H1 (cell line): ENCODE results near the gene TGM5. TPM values are rescaled to one million over a fixed set of nuclear protein-coding genes. Genes with fewer than 3 reads are reported as not detected.
A peak's percentile ranks its signal among the peaks of the same experiment; 100 is the strongest.

Experiments used
- CTCF ChIA-PET: fragments of 300-600 bp; sonication (Branson Sonifier 250); formaldehyde crosslinking; loops from one replicate; lab custom pipeline; 2021; ENCODE audit not compliant: partially characterized antibody; lab: Charles Lee
- POLR2A ChIA-PET: fragments of 300-600 bp; sonication (Branson Sonifier 250); formaldehyde crosslinking; loops from one replicate; lab custom pipeline; 2021; ENCODE audit warnings: inconsistent platforms; ENCODE audit not compliant: partially characterized antibody; lab: Charles Lee
- DNase-seq, 2 experiments: peaks; one replicate each; pipeline versions ENCODE4 v3.0.0 to v3.0.0-alpha.2; 2010 to 2022; ENCODE audit warnings: low spot score in 2 of 2, low read depth in 1 of 2, mixed read lengths in 1 of 2
- FAIRE-seq: peaks from 2 replicates; lab custom pipeline; 2011; peaks lifted over from hg19 to GRCh38; lab: Jason Lieb, UNC
- H2AFZ ChIP-seq: 2 replicates; pipeline ENCODE4 v1.8.1; 2012; ENCODE audit warnings: low read length, inconsistent platforms
- H2AK5ac ChIP-seq: 2 replicates; pipeline ENCODE4 v1.6.1; 2013; ENCODE audit warnings: low read depth, low read length
- H2BK120ac ChIP-seq: replicated peaks from 2 replicates; pipeline ENCODE3; 2013; ENCODE audit warnings: low read depth, low read length, inconsistent platforms
- H2BK12ac ChIP-seq: 2 replicates; pipeline ENCODE4 v1.6.1; 2013; ENCODE audit warnings: low read depth, low read length
- H2BK15ac ChIP-seq: 2 replicates; pipeline ENCODE4 v1.6.1; 2013; ENCODE audit warnings: low read length
- H2BK20ac ChIP-seq: 2 replicates; pipeline ENCODE4 v1.6.1; 2013; ENCODE audit warnings: low read length
- H2BK5ac ChIP-seq: 2 replicates; pipeline ENCODE4 v1.6.1; 2013; ENCODE audit warnings: low read depth, low read length
- H3K14ac ChIP-seq: 2 replicates; pipeline ENCODE4 v1.6.1; 2013; ENCODE audit warnings: inconsistent platforms; ENCODE audit not compliant: insufficient read length
- H3K18ac ChIP-seq: 2 replicates; pipeline ENCODE4 v1.6.1; 2013; ENCODE audit warnings: low read length; ENCODE audit errors: extremely low read depth
- H3K23ac ChIP-seq: 2 replicates; pipeline ENCODE4 v1.6.1; 2013; ENCODE audit warnings: inconsistent platforms; ENCODE audit not compliant: insufficient read length
- H3K23me2 ChIP-seq: 2 replicates; pipeline ENCODE4 v1.6.1; 2013; ENCODE audit warnings: low read depth, low read length
- H3K27ac ChIP-seq: 2 replicates; pipeline ENCODE4 v1.6.1; 2011; ENCODE audit warnings: low read depth, low read length, inconsistent platforms
- H3K27me3 ChIP-seq, 4 experiments: replicated peaks in 1 of 4; 1 replicate in 1 of 4; 2 replicates in 3 of 4; pipeline versions ENCODE4 v1.6.1 to v1.8.1; 2011 to 2013; ENCODE audit warnings: low read length in 3 of 4, mild to moderate bottlenecking in 3 of 4, inconsistent platforms in 2 of 4, mixed read lengths in 2 of 4, moderate library complexity in 1 of 4; ENCODE audit not compliant: control insufficient read depth in 3 of 4, insufficient read depth in 3 of 4; ENCODE audit errors: extremely low read depth in 1 of 4
- H3K36me3 ChIP-seq, 4 experiments: 2 replicates each; pipeline versions ENCODE4 v1.6.1 to v1.8.1; 2011 to 2013; ENCODE audit warnings: mild to moderate bottlenecking in 4 of 4, low read length in 3 of 4, moderate library complexity in 2 of 4, control low read depth in 1 of 4, inconsistent platforms in 1 of 4; ENCODE audit not compliant: insufficient read depth in 4 of 4, control insufficient read depth in 2 of 4
- H3K4ac ChIP-seq: replicated peaks from 2 replicates; pipeline ENCODE3; 2013; ENCODE audit warnings: low read length, low read depth, mixed read lengths, inconsistent platforms; ENCODE audit not compliant: insufficient read length
- H3K4me1 ChIP-seq, 4 experiments: replicated peaks in 1 of 4; 1 replicate in 1 of 4; 2 replicates in 3 of 4; pipeline versions ENCODE4 v1.6.1 to v1.8.1; 2011 to 2013; ENCODE audit warnings: low read length in 3 of 4, inconsistent platforms in 2 of 4, mixed read lengths in 1 of 4; ENCODE audit not compliant: insufficient read depth in 4 of 4, control insufficient read depth in 3 of 4
- H3K4me2 ChIP-seq, 2 experiments: 2 replicates each; pipeline versions ENCODE4 v1.6.1 to v1.8.1; 2011 to 2013; ENCODE audit warnings: low read depth in 2 of 2, low read length in 2 of 2, control low read depth in 1 of 2, inconsistent platforms in 1 of 2, mild to moderate bottlenecking in 1 of 2; ENCODE audit not compliant: insufficient read depth in 1 of 2
- H3K4me3 ChIP-seq, 4 experiments: fragments of 200-600, 300-600 bp in 1 of 4; sonication (generic), shearing (Covaris generic), sonication (Bioruptor Twin) in 1 of 4; 2 replicates each; pipeline versions ENCODE4 v1.5.1 to v1.8.1; 2011 to 2016; ENCODE audit warnings: low read length in 4 of 4, low read depth in 3 of 4, control low read depth in 2 of 4, inconsistent platforms in 2 of 4, mild to moderate bottlenecking in 2 of 4, mixed read lengths in 1 of 4, moderate library complexity in 1 of 4; ENCODE audit not compliant: insufficient read depth in 2 of 4; ENCODE audit errors: extremely low read depth in 1 of 4
- H3K56ac ChIP-seq: replicated peaks from 2 replicates; pipeline ENCODE3; 2013; ENCODE audit warnings: low read depth, mild to moderate bottlenecking, mixed read lengths, low read length, inconsistent platforms; ENCODE audit not compliant: insufficient read length
- H3K79me1 ChIP-seq: 2 replicates; pipeline ENCODE4 v1.6.1; 2013; ENCODE audit warnings: low read depth, low read length, control low read depth
- H3K79me2 ChIP-seq, 2 experiments: 2 replicates each; pipeline versions ENCODE4 v1.6.1 to v1.8.1; 2012 to 2013; ENCODE audit warnings: low read length in 2 of 2, mild to moderate bottlenecking in 2 of 2, inconsistent platforms in 1 of 2; ENCODE audit not compliant: insufficient read depth in 2 of 2, control insufficient read depth in 1 of 2
- H3K9ac ChIP-seq, 4 experiments: replicated peaks in 1 of 4; 1 replicate in 1 of 4; 2 replicates in 3 of 4; pipeline versions ENCODE4 v1.6.1 to v1.8.1; 2011 to 2013; ENCODE audit warnings: low read depth in 3 of 4, low read length in 3 of 4, control low read depth in 2 of 4, mild to moderate bottlenecking in 2 of 4, moderate library complexity in 2 of 4, inconsistent platforms in 1 of 4; ENCODE audit errors: extremely low read depth in 1 of 4
- H3K9me3 ChIP-seq, 2 experiments: 2 replicates each; pipeline versions ENCODE4 v1.6.1 to v1.8.1; 2012 to 2013; ENCODE audit warnings: mild to moderate bottlenecking in 2 of 2, moderate library complexity in 2 of 2, control low read depth in 1 of 2, inconsistent platforms in 1 of 2, low read depth in 1 of 2, low read length in 1 of 2, mixed read lengths in 1 of 2; ENCODE audit not compliant: insufficient read depth in 2 of 2
- H4K20me1 ChIP-seq, 2 experiments: replicated peaks in 1 of 2; 2 replicates each; pipeline versions ENCODE3 to v1.8.1; 2011 to 2013; ENCODE audit warnings: inconsistent platforms in 2 of 2, low read length in 2 of 2, mild to moderate bottlenecking in 1 of 2; ENCODE audit not compliant: insufficient read depth in 2 of 2, control insufficient read depth in 1 of 2
- H4K5ac ChIP-seq: 2 replicates; pipeline ENCODE4 v1.6.1; 2013; ENCODE audit warnings: low read length, low read depth, mixed read lengths, inconsistent platforms; ENCODE audit not compliant: insufficient read length
- H4K8ac ChIP-seq: 2 replicates; pipeline ENCODE4 v1.8.0; 2013; ENCODE audit warnings: mild to moderate bottlenecking, moderate library complexity, low read length, inconsistent platforms; ENCODE audit not compliant: insufficient read depth; ENCODE audit errors: extremely low read depth
- H4K91ac ChIP-seq: replicated peaks from 2 replicates; pipeline ENCODE3; 2013; ENCODE audit warnings: low read length, mixed read lengths, inconsistent platforms; ENCODE audit not compliant: insufficient read length
- POLR2A ChIP-seq, 2 experiments: IDR thresholded peaks; 1 replicate in 1 of 2; 2 replicates in 1 of 2; pipeline ENCODE4 v1.6.1; 2011; ENCODE audit warnings: low read depth in 2 of 2, low read length in 2 of 2, mild to moderate bottlenecking in 2 of 2; ENCODE audit errors: control extremely low read depth in 1 of 2
- TBP ChIP-seq: IDR thresholded peaks from 2 replicates; pipeline ENCODE4 v1.6.1; 2011; ENCODE audit warnings: low read depth, low read length, improper control_type of control experiment
- WGBS, 2 experiments: shearing (Covaris generic) in 1 of 2; methylation state at CpG; one replicate each; pipeline versions ENCODE4 v1.1.6 to v1.1.7; 2013 to 2015; ENCODE audit warnings: low lambda C conversion rate in 2 of 2, mixed read lengths in 2 of 2, inconsistent platforms in 1 of 2, low coverage in 1 of 2, missing lambda C conversion rate in 1 of 2; ENCODE audit not compliant: insufficient replicate concordance in 2 of 2, insufficient coverage in 1 of 2, insufficient read length in 1 of 2; ENCODE audit errors: extremely low coverage in 1 of 2, missing lambda C conversion rate in 1 of 2; 5-methylcytosine and 5-hydroxymethylcytosine counted together
- polyA plus RNA-seq, 7 experiments: library from polyadenylated mRNA; depleted of rRNA in 3 of 7; stranded (reverse) in 5 of 7; unstranded in 2 of 7; fragments of >200 nt in 5 of 7; fragments of 200-250 nt in 2 of 7; gene quantifications; 1 replicate in 5 of 7; 2 replicates in 1 of 7; 4 replicates in 1 of 7; pipeline versions ENCODE4 v1.2.1 to v1.2.3, GENCODE V29; 2011 to 2013; ENCODE audit warnings: missing spikeins in 2 of 7, mixed read lengths in 2 of 7
- total RNA-seq: library from RNA; stranded (reverse); fragmentation: NEBNext Ultra II Directional; extraction: Animal tissue kit (Norgen Biotek cat#: 25700); gene quantifications from 2 replicates; pipeline ENCODE4 v1.2.1, GENCODE V29; 2021
- TF ChIP-seq, protein P1 (sequence below), 3 experiments: IDR thresholded peaks; 1 replicate in 2 of 3; 2 replicates in 1 of 3; pipeline versions ENCODE4 v1.5.1 to v1.6.1; 2011; ENCODE audit warnings: low read length in 3 of 3, mild to moderate bottlenecking in 3 of 3, inconsistent platforms in 2 of 3, low read depth in 1 of 3, moderate library complexity in 1 of 3; ENCODE audit not compliant: insufficient read depth in 1 of 3; ENCODE audit errors: control extremely low read depth in 1 of 3

TGM5 gene
- total and polyA plus RNA-seq, 2 of the 8 experiments (the other 6 are each of a cell fraction or from before 2014, with no cell fraction given) = not detected

DNA sequence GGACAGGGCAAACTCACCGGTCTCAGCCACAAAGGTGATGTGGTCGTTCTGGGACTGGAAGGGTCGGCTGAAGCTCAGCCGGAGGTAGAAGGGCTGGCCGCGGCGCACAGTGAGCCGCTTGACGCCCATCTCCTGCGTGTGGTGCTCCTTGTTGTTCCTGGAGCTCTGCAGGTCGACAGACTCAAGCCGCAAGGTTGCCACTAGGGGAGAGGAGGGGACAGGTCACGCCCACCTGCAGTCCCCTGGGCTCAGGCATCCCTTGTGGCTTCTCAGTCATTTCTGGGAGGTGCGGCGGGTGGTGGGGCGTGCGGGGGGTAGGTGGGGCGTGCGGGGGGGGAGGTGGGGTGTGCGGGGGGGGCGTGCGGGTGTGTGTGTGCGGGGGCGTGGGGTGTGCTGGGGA is 26.7 kb upstream of the TGM5 start:
- Histone ChIP-seq H3K4me1 (peaks cover 0 to 11% (median under 1%) of the 10 kb centered on the region in 4 experiments; a peak in 4 of 7 replicates), H3K56ac (no peak overlapping the region), H3K23me2 (no peaks in the 10 kb centered on the region), H3K27me3 (no peaks in the 10 kb centered on the region; a peak in 2 of 7 replicates), H3K18ac (no peak overlapping the region), H3K79me2 (no peaks in the 10 kb centered on the region), H2AK5ac (no peak overlapping the region), H3K14ac (no peak overlapping the region), H3K79me1 (no peaks in the 10 kb centered on the region), H3K4ac (no peak overlapping the region), H2BK12ac (no peak overlapping the region), H4K91ac (peak overlapping the region; percentile 42), H3K27ac (no peak overlapping the region), H3K23ac (no peak overlapping the region), H3K9ac (0 out of 7 replicates have a peak overlapping the region, but pooled peaks of 2 of the 4 experiments have one; percentile 9 to 23), H3K4me3 (peak overlapping the region; percentile 9 to 46 (median 28); a peak in 5 of 8 replicates), H3K9me3 (no peaks in the 10 kb centered on the region), H2BK15ac (no peak overlapping the region), H2AFZ (peak overlapping the region; percentile 82), H2BK120ac (no peak overlapping the region), H3K4me2 (peak overlapping the region; percentile 41 to 74), H3K36me3 (no peaks in the 10 kb centered on the region), H4K5ac (peak overlapping the region; percentile 2), H4K8ac (peak overlapping the region; percentile 65; the same call in 1 of the 2 replicates), H2BK5ac (0 out of 2 replicates have a peak overlapping the region, but pooled peaks have one; percentile 66), H2BK20ac (no peak overlapping the region), H4K20me1 (no peaks in the 10 kb centered on the region)
- ChIA-PET CTCF (interaction anchor here (0.6 to 1.6 kb wide), 10 partner anchors 9 to 105 kb away, joined by 3 to 9 read pairs (median 4); no protein-coding TSS in a partner anchor), POLR2A (interaction anchor here (0.7 to 1.6 kb wide), 4 partner anchors 9 to 129 kb away, joined by 3 to 4 read pairs (median 3); partner anchors contain the start of gene TGM7)
- 12% methylated on average over 13 of the region's 24 CpGs; no CpG with 5 or more reads in 1 of the 2 experiments for WGBS, 2 experiments
- DNase-seq (peak; percentile 58 to 62), FAIRE-seq (no peak)
- TF ChIP-seq, protein P1, sequence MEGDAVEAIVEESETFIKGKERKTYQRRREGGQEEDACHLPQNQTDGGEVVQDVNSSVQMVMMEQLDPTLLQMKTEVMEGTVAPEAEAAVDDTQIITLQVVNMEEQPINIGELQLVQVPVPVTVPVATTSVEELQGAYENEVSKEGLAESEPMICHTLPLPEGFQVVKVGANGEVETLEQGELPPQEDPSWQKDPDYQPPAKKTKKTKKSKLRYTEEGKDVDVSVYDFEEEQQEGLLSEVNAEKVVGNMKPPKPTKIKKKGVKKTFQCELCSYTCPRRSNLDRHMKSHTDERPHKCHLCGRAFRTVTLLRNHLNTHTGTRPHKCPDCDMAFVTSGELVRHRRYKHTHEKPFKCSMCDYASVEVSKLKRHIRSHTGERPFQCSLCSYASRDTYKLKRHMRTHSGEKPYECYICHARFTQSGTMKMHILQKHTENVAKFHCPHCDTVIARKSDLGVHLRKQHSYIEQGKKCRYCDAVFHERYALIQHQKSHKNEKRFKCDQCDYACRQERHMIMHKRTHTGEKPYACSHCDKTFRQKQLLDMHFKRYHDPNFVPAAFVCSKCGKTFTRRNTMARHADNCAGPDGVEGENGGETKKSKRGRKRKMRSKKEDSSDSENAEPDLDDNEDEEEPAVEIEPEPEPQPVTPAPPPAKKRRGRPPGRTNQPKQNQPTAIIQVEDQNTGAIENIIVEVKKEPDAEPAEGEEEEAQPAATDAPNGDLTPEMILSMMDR (IDR thresholded peaks at IDR 0.05; ENCODE audit: control extremely low read depth in 1 of 3, insufficient read depth in 1 of 3, low read depth in 1 of 3, low read length in 3 of 3) = peak in 2 of 3 experiments; percentile 26 to 38; a peak in 2 of 4 replicates
- TF ChIP-seq TBP (peak; percentile 88), POLR2A (IDR thresholded peaks at IDR 0.05; ENCODE audit: control extremely low read depth in 1 of 2, low read depth in 2 of 2, low read length in 2 of 2) (0 out of 3 replicates have a peak, but pooled peaks of 1 of the 2 experiments have one; percentile 25)
